ENCODE measurements around the gene GLB1L2. TPM values are rescaled to one million over a fixed set of nuclear protein-coding genes. Genes with fewer than 3 reads are reported as not detected.

Gene GLB1L2
- total and polyA plus RNA-seq, 2 of the 4 experiments (the other 2 are of a cell fraction), result under 0.01 to 0.26 TPM

Other genes starting within 250 kb of the GLB1L2 start
- 19.2 and 19.7 TPM in 2 replicates for gene NCAPD3, start 108.0 kb upstream of the GLB1L2 start, total RNA-seq (2012; rRNA removed)
- gene NCAPD3, start 108.0 kb upstream of the GLB1L2 start, polyA plus RNA-seq (2012; rRNA removed), result 18.0 and 18.9 TPM in 2 replicates
- 38.9 and 51.1 TPM in 2 replicates for gene VPS26B, start 107.3 kb upstream of the GLB1L2 start, total RNA-seq (2012; rRNA removed)
- 39.5 and 41.6 TPM in 2 replicates for gene VPS26B, start 107.3 kb upstream of the GLB1L2 start, polyA plus RNA-seq (2012; rRNA removed)
- gene THYN1, start 78.6 kb upstream of the GLB1L2 start, total RNA-seq (2012; rRNA removed), result 51.9 and 72.1 TPM in 2 replicates
- 42.8 and 43.1 TPM in 2 replicates for gene THYN1, start 78.6 kb upstream of the GLB1L2 start, polyA plus RNA-seq (2012; rRNA removed)
- gene ACAD8, start 78.4 kb upstream of the GLB1L2 start, total RNA-seq (2012; rRNA removed), result 9.7 and 11.1 TPM in 2 replicates
- gene ACAD8, start 78.4 kb upstream of the GLB1L2 start, polyA plus RNA-seq (2012; rRNA removed), result 18.3 and 21.2 TPM in 2 replicates
- not detected in 2 replicates for gene GLB1L3, start 55.6 kb upstream of the GLB1L2 start, total RNA-seq (2012; rRNA removed)
- not detected in 2 replicates for gene GLB1L3, start 55.6 kb upstream of the GLB1L2 start, polyA plus RNA-seq (2012; rRNA removed)
- not detected in 2 replicates for gene B3GAT1, start 80.3 kb downstream of the GLB1L2 start, total RNA-seq (2012; rRNA removed)
- not detected in 2 replicates for gene B3GAT1, start 80.3 kb downstream of the GLB1L2 start, polyA plus RNA-seq (2012; rRNA removed)